GM12872 (cell line): Measurements from ENCODE around the gene TBCD.

Experiments used
- TF ChIP-seq, protein P1 (sequence below): IDR thresholded peaks from 3 replicates; pipeline ENCODE4 v1.5.1; 2011; ENCODE audit warnings: low read depth, mild to moderate bottlenecking, low read length, moderate library complexity; ENCODE audit not compliant: insufficient read depth

The TBCD gene

DNA sequence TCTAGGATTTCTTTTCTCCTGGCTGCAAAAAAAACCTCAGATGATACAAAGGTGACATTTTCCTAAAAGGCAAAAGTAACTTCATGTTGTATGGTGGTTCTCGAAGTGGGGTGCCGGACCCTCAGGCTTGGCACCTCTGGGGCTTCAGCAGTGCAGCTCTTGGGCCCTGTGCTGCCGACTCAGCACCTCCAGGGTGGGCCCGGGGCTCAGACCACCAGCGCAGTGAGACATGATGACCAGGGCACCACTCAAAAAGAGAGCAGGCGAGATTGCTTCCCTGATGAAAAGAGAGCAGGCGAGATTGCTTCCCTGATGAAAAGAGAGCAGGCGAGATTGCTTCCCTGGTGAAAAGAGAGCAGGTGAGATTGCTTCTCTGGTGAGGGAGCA lies 186.6 kb downstream of the TBCD start:
- TF ChIP-seq, protein P1, sequence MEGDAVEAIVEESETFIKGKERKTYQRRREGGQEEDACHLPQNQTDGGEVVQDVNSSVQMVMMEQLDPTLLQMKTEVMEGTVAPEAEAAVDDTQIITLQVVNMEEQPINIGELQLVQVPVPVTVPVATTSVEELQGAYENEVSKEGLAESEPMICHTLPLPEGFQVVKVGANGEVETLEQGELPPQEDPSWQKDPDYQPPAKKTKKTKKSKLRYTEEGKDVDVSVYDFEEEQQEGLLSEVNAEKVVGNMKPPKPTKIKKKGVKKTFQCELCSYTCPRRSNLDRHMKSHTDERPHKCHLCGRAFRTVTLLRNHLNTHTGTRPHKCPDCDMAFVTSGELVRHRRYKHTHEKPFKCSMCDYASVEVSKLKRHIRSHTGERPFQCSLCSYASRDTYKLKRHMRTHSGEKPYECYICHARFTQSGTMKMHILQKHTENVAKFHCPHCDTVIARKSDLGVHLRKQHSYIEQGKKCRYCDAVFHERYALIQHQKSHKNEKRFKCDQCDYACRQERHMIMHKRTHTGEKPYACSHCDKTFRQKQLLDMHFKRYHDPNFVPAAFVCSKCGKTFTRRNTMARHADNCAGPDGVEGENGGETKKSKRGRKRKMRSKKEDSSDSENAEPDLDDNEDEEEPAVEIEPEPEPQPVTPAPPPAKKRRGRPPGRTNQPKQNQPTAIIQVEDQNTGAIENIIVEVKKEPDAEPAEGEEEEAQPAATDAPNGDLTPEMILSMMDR: no peak

DNA sequence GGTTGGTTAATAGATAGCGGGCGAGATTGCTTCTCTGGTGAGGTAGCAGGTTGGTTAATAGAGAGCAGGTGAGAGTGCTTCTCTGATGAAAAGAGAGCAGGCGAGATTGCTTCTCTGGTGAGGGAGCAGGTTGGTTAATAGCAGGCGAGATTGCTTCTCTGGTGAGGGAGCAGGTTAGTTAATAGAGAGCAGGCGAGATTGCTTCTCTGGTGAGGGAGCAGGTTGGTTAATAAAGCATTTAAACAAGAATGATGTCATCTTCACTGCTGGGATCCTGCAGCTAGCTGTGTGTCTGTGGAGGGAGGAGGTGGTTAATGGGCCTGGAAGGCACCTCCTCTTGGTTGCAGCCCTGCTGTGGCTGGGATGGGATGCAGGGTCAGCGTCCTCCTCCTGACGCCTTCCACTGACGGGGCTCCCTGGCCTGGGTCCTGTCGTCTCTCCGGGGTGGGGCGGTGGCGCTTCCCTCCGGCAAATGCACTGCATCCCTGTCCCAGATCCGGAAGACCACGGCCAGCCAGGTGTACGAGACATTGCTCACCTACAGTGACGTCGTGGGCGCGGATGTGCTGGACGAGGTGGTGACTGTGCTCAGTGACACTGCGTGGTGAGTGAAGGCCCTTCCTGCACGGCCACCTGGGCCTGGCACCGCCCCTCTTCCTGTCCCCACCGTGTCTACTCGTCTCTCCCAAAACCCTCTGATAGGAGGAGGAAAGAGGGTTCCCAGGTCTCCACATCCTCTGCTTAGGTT lies 187.2 kb downstream of the TBCD start:
- TF ChIP-seq, protein P1: no peak

DNA sequence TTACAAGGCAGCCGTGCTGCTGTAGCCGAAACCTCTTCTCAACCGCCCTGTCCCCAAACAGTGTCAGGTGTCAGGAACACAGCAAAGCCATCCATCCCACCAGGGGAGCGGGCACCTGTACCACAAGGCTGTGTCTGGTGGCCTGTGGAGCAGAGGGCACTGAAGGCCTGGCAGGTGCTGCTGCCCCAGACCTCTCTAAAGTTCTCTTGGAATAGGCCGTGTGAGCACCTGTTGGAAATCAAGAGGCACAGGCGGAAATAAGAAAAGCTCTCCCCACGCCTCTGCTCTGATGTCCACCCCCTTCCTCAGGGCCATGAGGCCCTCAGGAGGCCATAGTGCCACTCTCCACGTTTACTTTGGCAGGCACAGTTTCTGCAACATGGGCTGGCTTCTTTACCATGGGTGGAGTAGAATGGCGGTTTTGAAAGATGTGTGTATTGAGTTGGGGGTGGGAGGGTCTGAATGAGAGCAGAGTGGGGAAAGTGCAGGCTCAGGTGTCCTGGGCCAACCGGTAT lies 187.8 kb downstream of the TBCD start:
- TF ChIP-seq, protein P1: no peak

DNA sequence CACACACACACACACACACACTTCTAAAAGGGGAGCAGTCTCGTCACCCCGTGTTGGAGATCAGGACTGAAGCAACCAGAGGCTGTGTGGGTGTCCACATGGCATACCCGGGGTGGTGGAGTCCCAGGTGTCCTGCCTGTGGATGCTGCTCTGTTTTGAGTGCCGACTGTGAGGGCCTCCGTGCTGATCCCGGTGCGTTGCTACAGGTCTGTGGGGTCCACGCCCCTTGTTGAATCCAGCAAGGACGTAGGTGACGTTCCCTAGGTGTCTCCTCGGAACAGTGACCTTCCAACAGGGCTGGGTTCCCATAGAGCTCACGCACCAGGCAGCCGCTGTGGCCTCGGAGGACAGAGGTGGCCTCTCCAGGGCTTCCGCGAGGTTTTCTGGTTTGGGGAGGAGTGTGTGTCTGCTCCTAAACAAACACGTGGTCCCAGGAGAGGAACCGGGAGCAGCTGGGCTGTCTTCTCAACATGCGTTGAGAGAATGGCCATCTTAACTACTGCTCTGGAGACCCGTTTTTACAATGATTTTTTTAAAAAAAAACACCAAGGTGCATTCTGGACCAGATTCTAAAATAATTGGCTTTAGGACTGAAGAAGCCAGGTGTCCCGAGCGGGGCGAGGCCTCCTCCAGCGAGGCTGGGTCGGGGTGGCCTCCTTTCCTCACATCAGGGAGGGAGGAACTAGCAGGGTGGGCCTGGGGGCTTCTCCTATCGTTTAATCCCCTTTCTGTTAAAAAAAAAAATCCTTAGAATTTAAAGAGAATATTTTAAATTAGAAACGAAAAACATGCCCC lies 188.6 kb downstream of the TBCD start:
- TF ChIP-seq, protein P1: no peak

DNA sequence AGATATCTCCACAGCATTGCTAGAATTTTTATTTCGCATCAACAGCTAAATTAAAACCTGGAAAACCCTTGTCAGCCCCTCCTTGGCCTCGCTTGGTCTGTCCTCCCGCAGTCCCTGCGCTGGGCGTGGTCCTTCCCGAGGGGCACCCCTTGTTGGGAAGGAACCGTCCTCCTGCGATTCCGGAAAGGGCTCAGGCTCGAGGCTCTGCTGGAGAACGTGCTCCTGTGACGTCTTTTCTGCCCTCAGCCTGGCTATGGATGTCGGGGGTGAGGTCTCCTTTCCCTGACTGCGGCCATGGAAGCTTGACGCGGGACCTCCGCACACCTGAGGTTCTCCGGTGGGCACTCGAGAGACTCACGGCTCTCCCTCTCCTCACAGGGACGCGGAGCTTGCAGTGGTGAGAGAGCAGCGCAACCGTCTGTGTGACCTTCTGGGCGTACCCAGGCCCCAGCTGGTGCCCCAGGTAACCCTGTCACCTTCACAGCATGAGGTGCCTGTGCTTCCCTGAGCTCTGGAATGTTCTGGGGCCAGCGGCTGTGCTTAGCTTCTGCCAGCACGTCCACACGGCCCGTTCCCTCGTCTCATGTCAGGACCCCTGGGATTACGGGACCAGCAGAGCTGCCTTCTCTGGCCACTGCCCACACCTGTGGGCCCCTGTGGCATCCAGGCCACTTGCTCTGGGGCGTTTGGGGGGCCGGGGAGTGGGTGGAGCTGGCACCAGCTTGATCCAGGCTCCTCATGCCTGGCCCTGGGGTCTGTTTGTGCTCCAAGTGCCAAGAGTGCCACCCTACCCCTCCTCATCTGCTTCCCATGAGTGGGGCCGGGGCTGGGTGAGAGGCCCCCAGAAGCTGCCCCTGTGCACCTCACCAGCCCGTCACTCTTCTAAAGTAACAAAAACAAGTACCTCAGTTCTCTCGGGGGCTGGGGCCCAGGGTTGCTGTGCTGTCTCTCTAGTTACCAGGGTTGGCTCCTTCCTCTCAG lies 189.4 kb downstream of the TBCD start:
- TF ChIP-seq, protein P1: no peak

DNA sequence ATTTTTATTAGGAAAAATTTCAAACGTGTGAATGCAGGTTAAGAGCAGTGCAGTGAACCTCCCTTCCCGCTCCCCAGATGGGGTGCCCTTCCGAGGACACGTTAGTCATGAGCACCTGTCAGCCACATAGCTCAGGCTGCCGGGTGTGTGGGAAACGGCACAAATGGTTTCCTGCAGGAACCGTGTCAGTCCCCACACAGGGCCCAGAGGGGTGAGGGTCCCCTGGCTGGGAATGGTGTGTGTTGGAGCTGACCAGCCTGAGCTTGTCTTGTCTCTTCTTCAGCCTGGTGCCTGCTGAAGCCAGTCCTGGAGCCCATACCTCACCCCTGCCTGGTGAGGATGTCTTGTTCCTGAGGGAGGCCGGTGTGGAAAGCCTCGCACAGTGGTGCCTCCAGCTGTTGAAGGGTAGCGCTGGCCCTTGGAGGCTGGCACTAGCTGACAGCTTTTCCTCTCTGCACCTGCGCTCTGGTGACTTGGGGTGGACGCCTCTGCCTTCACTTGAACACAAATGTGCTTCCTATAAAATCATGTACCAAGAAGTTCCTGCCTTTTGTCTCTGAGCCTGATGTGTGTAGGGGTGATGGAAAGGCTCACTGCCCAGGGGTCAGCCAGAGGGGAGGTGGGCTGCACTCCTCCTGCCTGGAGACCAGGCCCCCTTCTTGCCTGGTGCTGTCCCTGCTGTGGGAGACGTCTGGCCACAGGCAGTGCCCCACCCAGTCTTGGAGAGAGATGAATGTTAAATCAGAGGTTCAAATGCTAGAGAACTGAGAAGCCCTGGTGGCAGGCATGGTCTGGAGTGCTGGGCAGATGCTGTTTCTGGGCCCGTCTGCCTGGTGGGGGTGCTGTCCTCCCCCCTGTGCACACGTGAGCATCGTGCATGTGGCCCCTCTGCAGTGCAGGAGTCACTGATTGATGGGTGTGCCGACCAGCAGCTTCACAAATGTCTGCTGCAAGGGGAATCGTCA lies 190.6 kb downstream of the TBCD start:
- TF ChIP-seq, protein P1: no peak
